Lung (tissue), 12 donors: ENCODE results near the gene RAB11FIP3. TPM values are rescaled to one million over a fixed set of nuclear protein-coding genes. Genes with fewer than 3 reads are reported as not detected.

Experiments
- ATAC-seq: fragments of 200-7000 bp; cut with Tn5 transposase; one replicate; pipeline ENCODE4 v1.9.1; 2020; ENCODE audit warnings: moderate number of reproducible peaks; ENCODE audit not compliant: insufficient read depth, low FRiP score
- DNase-seq, 3 donors: peaks; one replicate each; pipeline ENCODE4 v3.0.0-alpha.2; 2013 to 2017
- H3K27ac ChIP-seq, 2 donors: one replicate each; pipeline ENCODE4 v1.5.1; 2013; ENCODE audit warnings: mild to moderate bottlenecking in 2 of 2, moderate library complexity in 2 of 2, control low read depth in 1 of 2, inconsistent platforms in 1 of 2, low read depth in 1 of 2, low read length in 1 of 2
- H3K27me3 ChIP-seq, 3 donors: one replicate each; pipeline ENCODE4 v1.5.1; 2013; ENCODE audit warnings: low read length in 2 of 3; ENCODE audit not compliant: control insufficient read depth in 3 of 3, insufficient read depth in 3 of 3
- H3K36me3 ChIP-seq, 4 donors: one replicate each; pipeline ENCODE4 v1.5.1; 2013; ENCODE audit warnings: low read length in 4 of 4, mild to moderate bottlenecking in 1 of 4, moderate library complexity in 1 of 4; ENCODE audit not compliant: control insufficient read depth in 4 of 4, insufficient read depth in 4 of 4
- H3K4me1 ChIP-seq, 5 donors: one replicate each; pipeline ENCODE4 v1.5.1; 2013; ENCODE audit warnings: low read length in 5 of 5, mild to moderate bottlenecking in 2 of 5, moderate library complexity in 1 of 5; ENCODE audit not compliant: control insufficient read depth in 5 of 5, insufficient read depth in 5 of 5
- H3K4me3 ChIP-seq: one replicate; pipeline ENCODE4 v1.5.1; 2013; ENCODE audit warnings: mild to moderate bottlenecking, control low read depth, moderate library complexity
- H3K9ac ChIP-seq, 2 donors: one replicate each; pipeline ENCODE4 v1.5.1; 2013; ENCODE audit warnings: low read length in 2 of 2, control low read depth in 1 of 2; ENCODE audit not compliant: insufficient read depth in 1 of 2
- H3K9me3 ChIP-seq, 4 donors: one replicate each; pipeline ENCODE4 v1.5.1; 2013; ENCODE audit warnings: low read length in 3 of 4, mild to moderate bottlenecking in 1 of 4, moderate library complexity in 1 of 4; ENCODE audit not compliant: control insufficient read depth in 4 of 4, insufficient read depth in 3 of 4
- WGBS, 2 donors: extraction: QIAGEN DNeasy Blood & Tissue Kit; methylation state at CpG; one replicate each; pipeline ENCODE4 v1.1.7; 2013; 5-methylcytosine and 5-hydroxymethylcytosine counted together
- polyA plus RNA-seq, 2 donors: library from polyadenylated mRNA; stranded (reverse); fragments of 200-250 nt; gene quantifications; one replicate each; pipeline ENCODE4 v1.2.1, GENCODE V29; 2013
- total RNA-seq, 2 donors: library from RNA; depleted of rRNA in 1 of 2; stranded (reverse); fragments of >200 nt in 1 of 2; gene quantifications; one replicate each; pipeline ENCODE4 v1.2.1, GENCODE V29; 2014 to 2021
- TF ChIP-seq, protein P1 (sequence below): IDR thresholded peaks from 2 replicates; pipeline ENCODE4 v1.5.1; 2012; ENCODE audit warnings: mild to moderate bottlenecking; ENCODE audit errors: control extremely low read depth, extremely low read depth
- donor health status: control.
- donor health status: control.
- donor health status: Bipolar disorder and iron deficiency.
- donor health status: healthy.
- donor health status: DM: yes; HTN: yes; CAD: no.

Gene RAB11FIP3
- total and polyA plus RNA-seq, 4 donors, result 20.7 to 38.3 (median 21.5) TPM

- peaks cover 0 to 21% (median 0%) of the 10 kb centered on the region in 4 donors for H3K36me3 ChIP-seq
- peaks cover 0 to 2% (median 0%) of the 10 kb centered on the region in 4 donors for H3K9me3 ChIP-seq
- H3K27me3 ChIP-seq, result no peaks in the 10 kb centered on the region
- TF ChIP-seq, protein P1, sequence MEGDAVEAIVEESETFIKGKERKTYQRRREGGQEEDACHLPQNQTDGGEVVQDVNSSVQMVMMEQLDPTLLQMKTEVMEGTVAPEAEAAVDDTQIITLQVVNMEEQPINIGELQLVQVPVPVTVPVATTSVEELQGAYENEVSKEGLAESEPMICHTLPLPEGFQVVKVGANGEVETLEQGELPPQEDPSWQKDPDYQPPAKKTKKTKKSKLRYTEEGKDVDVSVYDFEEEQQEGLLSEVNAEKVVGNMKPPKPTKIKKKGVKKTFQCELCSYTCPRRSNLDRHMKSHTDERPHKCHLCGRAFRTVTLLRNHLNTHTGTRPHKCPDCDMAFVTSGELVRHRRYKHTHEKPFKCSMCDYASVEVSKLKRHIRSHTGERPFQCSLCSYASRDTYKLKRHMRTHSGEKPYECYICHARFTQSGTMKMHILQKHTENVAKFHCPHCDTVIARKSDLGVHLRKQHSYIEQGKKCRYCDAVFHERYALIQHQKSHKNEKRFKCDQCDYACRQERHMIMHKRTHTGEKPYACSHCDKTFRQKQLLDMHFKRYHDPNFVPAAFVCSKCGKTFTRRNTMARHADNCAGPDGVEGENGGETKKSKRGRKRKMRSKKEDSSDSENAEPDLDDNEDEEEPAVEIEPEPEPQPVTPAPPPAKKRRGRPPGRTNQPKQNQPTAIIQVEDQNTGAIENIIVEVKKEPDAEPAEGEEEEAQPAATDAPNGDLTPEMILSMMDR, result no peak
- no peak overlapping the region for H3K4me3 ChIP-seq
- DNase-seq (peak in 1 of 3 donors; percentile 30), ATAC-seq (no peak)
- H3K27ac ChIP-seq, result no peak overlapping the region
- 84 to 90% methylated on average over 18 of the region's 18 CpGs for WGBS, 2 donors
- H3K9ac ChIP-seq, result no peak overlapping the region
- H3K4me1 ChIP-seq, result no peaks in the 10 kb centered on the region
Measured at GRCh38 chr16:508884-509736, 83.7 kb downstream of the RAB11FIP3 start.

DNA sequence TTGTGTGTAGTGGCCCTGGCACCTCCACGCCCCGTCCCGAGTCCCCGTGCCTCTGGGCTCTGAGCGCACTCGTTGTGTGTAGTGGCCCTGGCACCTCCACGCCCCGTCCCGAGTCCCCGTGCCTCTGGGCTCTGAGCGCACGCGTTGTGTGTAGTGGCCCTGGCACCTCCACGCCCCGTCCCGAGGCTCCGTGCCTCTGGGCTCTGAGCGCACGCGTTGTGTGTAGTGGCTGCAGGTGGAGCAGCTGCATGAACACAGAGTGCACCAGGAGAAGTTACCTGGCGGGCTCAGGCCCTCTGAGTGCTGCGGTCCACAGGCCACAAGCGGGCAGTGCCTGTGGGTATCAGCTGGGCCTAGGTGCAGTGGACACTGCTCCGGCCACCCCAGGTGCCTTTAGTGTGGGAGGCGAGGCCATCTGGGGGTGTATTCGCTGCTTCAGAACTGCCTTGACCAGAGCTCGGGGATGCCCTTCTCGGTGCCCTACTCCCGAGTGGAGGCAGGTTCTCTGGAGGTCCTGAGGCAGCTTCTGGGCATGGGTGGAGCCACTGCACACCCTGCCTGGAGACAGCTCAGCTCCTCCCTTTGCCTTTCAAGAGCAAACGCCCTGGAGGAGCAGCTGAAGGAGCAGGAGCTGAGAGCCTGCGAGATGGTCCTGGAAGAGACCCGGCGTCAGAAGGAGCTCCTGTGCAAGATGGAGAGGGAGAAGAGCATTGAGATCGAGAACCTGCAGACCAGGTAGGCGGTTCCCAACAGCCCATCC is 84.8 kb downstream of the RAB11FIP3 start:
- 95 to 96% methylated on average over 35 of the region's 35 CpGs for WGBS, 2 donors
- H3K36me3 ChIP-seq, result peaks cover 0 to 26% (median under 1%) of the 10 kb centered on the region in 4 donors
- H3K4me3 ChIP-seq, result no peak overlapping the region
- no peak overlapping the region for H3K9ac ChIP-seq
- H3K9me3 ChIP-seq, result peaks cover 0 to 2% (median 0%) of the 10 kb centered on the region in 4 donors
- ATAC-seq (no peak), DNase-seq (no peak)
- H3K4me1 ChIP-seq, result no peaks in the 10 kb centered on the region
- TF ChIP-seq, protein P1, result no peak
- H3K27ac ChIP-seq, result no peak overlapping the region
- H3K27me3 ChIP-seq, result no peaks in the 10 kb centered on the region

DNA sequence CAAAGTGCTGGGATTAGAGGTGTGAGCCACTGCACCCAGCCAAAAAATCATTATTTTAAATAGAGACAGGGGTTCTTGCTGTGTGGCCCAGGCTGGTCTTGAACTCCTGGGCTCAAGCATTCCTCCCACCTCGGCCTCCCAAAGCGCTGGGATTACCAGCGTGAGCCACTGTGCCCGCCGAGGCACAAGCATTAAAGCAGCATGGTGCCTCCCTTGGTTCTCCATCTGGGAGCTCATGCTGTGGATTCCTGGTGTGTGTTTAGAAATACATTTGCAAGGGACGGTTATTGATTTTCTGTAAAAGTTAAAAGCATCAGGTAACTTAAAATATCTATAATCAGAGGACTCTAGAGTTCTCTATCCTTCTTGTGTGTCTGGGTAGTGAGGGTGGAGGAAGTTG is 87.4 kb downstream of the RAB11FIP3 start:
- Histone ChIP-seq H3K9ac (no peak overlapping the region), H3K4me3 (no peak overlapping the region), H3K27ac (no peak overlapping the region), H3K4me1 (no peaks in the 10 kb centered on the region), H3K36me3 (peaks cover 0 to 24% (median 3%) of the 10 kb centered on the region in 4 donors), H3K9me3 (peaks cover 0 to 2% (median 0%) of the 10 kb centered on the region in 4 donors), H3K27me3 (no peaks in the 10 kb centered on the region)
- ATAC-seq (no peak), DNase-seq (no peak)
- TF ChIP-seq, protein P1, result no peak
- 93 to 99% methylated on average over 6 of the region's 6 CpGs for WGBS, 2 donors
